ENCODE measurements around the gene PPFIA1. TPM values are rescaled to one million over a fixed set of nuclear protein-coding genes. Genes with fewer than 3 reads are reported as not detected.

The PPFIA1 gene
- polyA plus RNA-seq, 1 of the 3 experiments (the other 2 are of a cell fraction), result 37.4 TPM

GRCh38 chr11:70314730-70315129 is 44.2 kb downstream of the PPFIA1 start:
- Histone ChIP-seq H3K36me3 (replicated peaks in 1 of 2; ENCODE audit: control insufficient read depth in 1 of 2, insufficient read depth in 2 of 2, low read length in 1 of 2) (peaks cover 6 to 9% of the 10 kb centered on the region in 2 experiments), H3K4me3 (ENCODE audit: low read depth in 2 of 2, low read length in 1 of 2) (no peak overlapping the region), H3K4me2 (no peak overlapping the region), H3K9me2 (no peaks in the 10 kb centered on the region), H3K27me3 (ENCODE audit: insufficient read depth) (no peaks in the 10 kb centered on the region), H4K20me1 (ENCODE audit: insufficient read depth) (no peaks in the 10 kb centered on the region), H3K9ac (no peak overlapping the region), H3K4me1 (ENCODE audit: control insufficient read depth in 1 of 2, insufficient read depth in 2 of 2, low read depth in 1 of 2, low read length in 1 of 2) (peaks cover 0 to 2% of the 10 kb centered on the region in 2 experiments; a peak in 1 of 4 replicates), H3F3A (replicated peaks; ENCODE audit: insufficient read depth) (no peaks in the 10 kb centered on the region), H3K27ac (ENCODE audit: low read depth in 2 of 2, low read length in 1 of 2) (no peak overlapping the region), H3K9me3 (no peaks in the 10 kb centered on the region), H2AFZ (ENCODE audit: low read depth) (no peak overlapping the region), H3K79me2 (ENCODE audit: insufficient read depth) (peaks cover 19% of the 10 kb centered on the region)
- 94% methylated on average over 10 of the region's 10 CpGs for WGBS (ENCODE audit: low lambda C conversion rate)
- ChIA-PET POLR2A (no interaction called here), CTCF (no interaction called here)
- TF ChIP-seq RXRA (IDR thresholded peaks at IDR 0.05; ENCODE audit: borderline replicate concordance, low read depth) (no peak), IRF3 (IDR thresholded peaks at IDR 0.05; ENCODE audit: low read depth, low read length) (no peak), FOSL2 (IDR thresholded peaks at IDR 0.05; ENCODE audit: borderline replicate concordance, low read depth) (no peak), TCF12 (IDR thresholded peaks at IDR 0.05) (no peak), REST (IDR thresholded peaks at IDR 0.05; ENCODE audit: low read depth, low read length) (no peak), ZBTB33 (IDR thresholded peaks at IDR 0.05; ENCODE audit: borderline replicate concordance, low read depth) (no peak), EP300 (IDR thresholded peaks at IDR 0.05; ENCODE audit: borderline replicate concordance in 1 of 2, low read depth in 1 of 2, low read length in 1 of 2) (no peak), SMC3 (IDR thresholded peaks at IDR 0.05; ENCODE audit: low read depth, low read length) (no peak), SIN3A (IDR thresholded peaks at IDR 0.05; ENCODE audit: borderline replicate concordance, low read depth, low read length) (no peak), RAD21 (IDR thresholded peaks at IDR 0.05; ENCODE audit: low read length) (no peak), RFX5 (IDR thresholded peaks at IDR 0.05; ENCODE audit: low read length) (no peak), CHD2 (IDR thresholded peaks at IDR 0.05; ENCODE audit: low read length, partially characterized antibody) (no peak), USF1 (IDR thresholded peaks at IDR 0.05; ENCODE audit: borderline replicate concordance, low read depth) (no peak), TAF1 (IDR thresholded peaks at IDR 0.05; ENCODE audit: borderline replicate concordance, low read depth, low read length) (no peak), YY1 (IDR thresholded peaks at IDR 0.05; ENCODE audit: low read depth) (no peak), MEF2A (IDR thresholded peaks at IDR 0.05; ENCODE audit: borderline replicate concordance, low read depth) (no peak)
- no peak for DNase-seq
